GM12801 (cell line): ENCODE results near the gene POLD3.

ENCODE experiments used
- TF ChIP-seq, protein P1 (sequence below): IDR thresholded peaks from one replicate; pipeline ENCODE4 v1.5.1; 2011; ENCODE audit warnings: control low read depth; ENCODE audit not compliant: insufficient read length; ENCODE audit errors: extremely low read depth

The POLD3 gene

GRCh38 chr11:74633406-74634393 is 41.3 kb downstream of the POLD3 start:
- TF ChIP-seq, protein P1, sequence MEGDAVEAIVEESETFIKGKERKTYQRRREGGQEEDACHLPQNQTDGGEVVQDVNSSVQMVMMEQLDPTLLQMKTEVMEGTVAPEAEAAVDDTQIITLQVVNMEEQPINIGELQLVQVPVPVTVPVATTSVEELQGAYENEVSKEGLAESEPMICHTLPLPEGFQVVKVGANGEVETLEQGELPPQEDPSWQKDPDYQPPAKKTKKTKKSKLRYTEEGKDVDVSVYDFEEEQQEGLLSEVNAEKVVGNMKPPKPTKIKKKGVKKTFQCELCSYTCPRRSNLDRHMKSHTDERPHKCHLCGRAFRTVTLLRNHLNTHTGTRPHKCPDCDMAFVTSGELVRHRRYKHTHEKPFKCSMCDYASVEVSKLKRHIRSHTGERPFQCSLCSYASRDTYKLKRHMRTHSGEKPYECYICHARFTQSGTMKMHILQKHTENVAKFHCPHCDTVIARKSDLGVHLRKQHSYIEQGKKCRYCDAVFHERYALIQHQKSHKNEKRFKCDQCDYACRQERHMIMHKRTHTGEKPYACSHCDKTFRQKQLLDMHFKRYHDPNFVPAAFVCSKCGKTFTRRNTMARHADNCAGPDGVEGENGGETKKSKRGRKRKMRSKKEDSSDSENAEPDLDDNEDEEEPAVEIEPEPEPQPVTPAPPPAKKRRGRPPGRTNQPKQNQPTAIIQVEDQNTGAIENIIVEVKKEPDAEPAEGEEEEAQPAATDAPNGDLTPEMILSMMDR: no peak

- TF ChIP-seq, protein P1: no peak
Observed at GRCh38 chr11:74634537-74634936, 42.2 kb downstream of the POLD3 start.

DNA sequence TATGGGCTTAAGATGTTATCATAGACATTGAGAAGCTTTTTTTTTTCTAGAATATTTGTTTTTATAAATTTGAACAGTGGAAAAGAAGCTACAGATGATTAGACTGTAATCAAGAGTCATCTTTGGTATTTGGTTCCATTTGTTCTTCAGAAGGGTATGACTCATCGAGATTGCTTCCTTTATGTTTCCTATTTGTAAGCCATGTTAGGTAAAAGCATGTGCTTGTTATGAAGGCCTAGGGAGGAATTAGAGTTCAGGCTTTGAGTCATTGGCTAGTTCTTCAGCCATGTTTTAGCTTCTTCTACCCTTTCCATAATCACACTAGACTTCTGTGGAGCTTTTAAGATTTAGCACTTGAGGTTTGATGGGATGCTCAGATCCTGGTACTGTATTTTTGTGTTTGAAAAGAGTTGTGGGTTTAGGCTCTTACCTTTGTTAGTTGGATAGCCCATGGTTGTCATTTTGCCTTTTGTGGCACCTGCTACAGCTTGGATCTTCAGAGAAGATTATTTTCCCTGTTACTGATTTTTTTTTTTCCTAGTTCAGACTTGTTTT is 44.3 kb downstream of the POLD3 start:
- TF ChIP-seq, protein P1: no peak

GRCh38 chr11:74637700-74638099 is 45.3 kb downstream of the POLD3 start:
- TF ChIP-seq, protein P1: no peak

- TF ChIP-seq, protein P1: no peak
Observed at GRCh38 chr11:74638869-74639268, 46.5 kb downstream of the POLD3 start.

- TF ChIP-seq, protein P1: no peak
Observed at GRCh38 chr11:74639533-74639932, 47.2 kb downstream of the POLD3 start.

- TF ChIP-seq, protein P1: no peak
Observed at GRCh38 chr11:74641289-74641688, 48.9 kb downstream of the POLD3 start.
